Stimulated activated CD4-positive, alpha-beta T cell treated with anti-CD3 and anti-CD28 coated beads, TNF-alpha, amount 100 ng/mL, for 1 hour (primary cell): ENCODE data around the gene TMEM106B.

Source experiments
- DNase-seq, 3 donors: peaks; one replicate each; pipeline ENCODE4 v3.0.0-alpha.2; 2020; ENCODE audit warnings: low read depth in 3 of 3, low spot score in 1 of 3

Gene TMEM106B

DNA sequence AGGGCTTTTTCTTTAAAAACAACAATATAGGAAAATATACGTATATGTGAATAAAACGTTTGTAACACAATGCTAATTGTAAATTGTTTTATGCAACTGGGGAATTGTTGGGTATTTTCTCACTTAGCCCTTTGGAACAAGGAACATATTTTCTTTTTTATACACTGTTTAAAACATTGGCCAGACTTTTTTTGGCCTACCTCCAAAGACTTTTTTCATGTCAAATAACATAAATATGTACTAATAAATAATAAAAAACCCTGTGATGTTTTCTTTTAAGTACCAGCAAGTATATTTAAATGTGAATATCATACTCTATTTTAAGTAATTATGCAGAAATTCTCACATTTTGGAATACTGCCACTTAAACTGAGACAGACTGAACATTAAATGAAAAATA lies 15.7 kb downstream of the TMEM106B start:
- no peak for DNase-seq

DNA sequence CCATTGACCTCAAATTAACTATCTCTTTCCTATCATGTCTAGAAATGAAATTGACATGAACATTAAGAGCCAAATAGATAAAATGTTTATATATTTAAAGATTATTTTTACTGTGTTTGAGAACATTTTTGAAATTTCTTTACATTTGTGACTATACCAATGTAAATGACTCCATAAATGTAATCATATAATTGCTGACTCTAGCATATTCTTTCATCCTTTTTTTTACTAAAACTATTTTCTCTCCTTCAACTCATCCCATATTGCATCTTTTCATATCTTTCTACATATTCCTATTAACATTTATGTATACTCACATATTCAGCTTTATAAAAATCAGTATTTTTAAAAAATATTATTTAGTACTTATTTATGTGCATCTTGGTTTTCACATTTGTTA lies 16.9 kb downstream of the TMEM106B start:
- DNase-seq = no peak

DNA sequence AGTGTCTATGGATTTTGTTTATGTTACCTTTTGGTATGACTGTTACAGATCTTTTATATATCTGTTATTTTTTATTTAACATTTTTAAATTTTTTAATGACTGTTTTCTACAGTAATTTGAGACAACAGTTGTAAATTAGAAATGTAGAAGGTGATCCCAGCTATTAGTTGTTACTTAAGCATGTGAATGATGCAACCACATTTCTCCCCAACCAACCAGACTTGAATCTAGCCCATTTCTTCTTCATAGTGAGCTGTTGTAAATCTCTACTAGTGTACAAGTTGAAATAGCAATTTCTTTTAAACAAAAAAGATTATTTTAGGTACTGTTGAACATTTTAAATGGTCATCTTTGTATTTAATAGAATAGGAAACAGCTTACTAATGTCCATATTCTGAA lies 18.0 kb downstream of the TMEM106B start:
- no peak for DNase-seq

DNA sequence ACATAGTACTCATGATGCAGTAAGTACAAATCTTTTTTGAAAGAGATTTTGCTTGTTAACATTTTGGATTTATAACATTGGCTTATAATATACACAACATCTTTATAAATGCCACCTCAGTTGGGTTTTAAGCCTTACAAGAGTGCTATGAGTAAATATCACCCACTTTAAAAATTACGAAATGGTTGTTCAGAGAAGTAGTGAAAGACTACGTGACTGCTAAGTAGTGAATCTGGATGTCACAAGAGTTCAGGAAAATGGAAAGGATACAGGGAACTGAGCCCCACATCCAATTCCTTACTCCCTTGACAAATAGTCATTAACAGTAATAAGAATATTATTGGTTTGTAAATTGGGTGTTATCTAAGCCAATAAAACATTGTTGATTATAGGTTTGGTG lies 20.0 kb downstream of the TMEM106B start:
- no peak for DNase-seq

DNA sequence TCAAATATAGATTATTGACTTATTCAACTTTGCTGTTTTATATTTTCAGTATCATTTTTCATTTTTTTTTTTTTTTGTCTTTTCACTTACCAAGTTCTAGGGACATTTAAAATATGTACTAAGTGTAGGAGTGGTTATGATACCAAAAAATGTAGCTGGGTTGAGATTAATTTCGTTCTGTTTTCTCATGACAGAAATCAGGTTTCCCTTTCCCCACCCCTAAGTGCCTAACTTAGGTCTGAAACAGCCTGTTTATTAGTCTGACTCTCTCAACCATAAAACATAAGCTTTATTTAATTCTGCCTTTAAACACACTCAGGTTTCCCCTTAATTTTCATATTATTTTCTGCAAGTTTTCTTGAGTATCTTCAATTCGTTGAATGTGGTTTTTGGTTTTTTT lies 22.1 kb downstream of the TMEM106B start:
- no peak for DNase-seq

DNA sequence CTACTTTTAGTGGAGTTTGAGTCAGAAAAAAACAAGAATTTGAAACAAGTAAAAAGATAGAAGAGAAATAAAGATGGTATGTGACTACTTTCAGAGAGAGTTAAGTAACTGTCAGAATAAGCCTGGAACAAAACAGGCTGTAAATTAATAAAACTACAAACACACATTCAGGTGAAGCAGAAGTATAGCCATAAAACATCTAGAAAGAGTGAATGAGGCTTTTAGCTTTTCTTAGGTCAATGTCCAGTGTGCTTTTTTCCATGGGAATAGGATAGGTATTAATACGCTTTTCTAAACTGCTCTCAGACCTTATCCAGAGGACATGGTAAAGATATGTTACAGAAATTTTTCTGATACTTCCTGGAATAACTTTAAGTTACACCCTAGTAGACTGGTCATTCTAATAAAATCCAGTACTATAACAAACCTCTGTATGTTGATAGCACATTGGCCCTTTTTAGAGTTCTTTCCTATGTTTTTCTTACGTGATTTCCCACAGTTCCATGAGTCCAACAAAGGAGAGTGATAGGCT lies 23.3 kb downstream of the TMEM106B start:
- DNase-seq = no peak

DNA sequence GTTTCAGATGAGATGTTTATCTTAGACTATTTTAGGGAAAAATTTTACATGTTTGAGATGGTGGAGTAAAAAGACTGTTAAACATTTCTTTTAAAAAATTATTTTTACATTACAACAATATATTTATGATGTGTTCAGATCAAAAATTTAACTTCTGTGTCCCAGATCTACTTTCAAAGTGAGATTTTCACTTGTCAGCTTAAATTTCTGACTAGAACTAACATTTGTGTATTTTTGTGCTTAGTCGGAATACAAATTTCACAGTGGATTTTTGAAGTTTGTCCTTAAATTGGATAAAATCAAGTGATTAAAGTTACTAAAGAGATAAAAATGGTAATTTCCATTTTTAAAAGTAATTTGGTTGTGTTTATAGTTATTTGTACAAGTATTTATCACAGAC lies 24.9 kb downstream of the TMEM106B start:
- no peak for DNase-seq

DNA sequence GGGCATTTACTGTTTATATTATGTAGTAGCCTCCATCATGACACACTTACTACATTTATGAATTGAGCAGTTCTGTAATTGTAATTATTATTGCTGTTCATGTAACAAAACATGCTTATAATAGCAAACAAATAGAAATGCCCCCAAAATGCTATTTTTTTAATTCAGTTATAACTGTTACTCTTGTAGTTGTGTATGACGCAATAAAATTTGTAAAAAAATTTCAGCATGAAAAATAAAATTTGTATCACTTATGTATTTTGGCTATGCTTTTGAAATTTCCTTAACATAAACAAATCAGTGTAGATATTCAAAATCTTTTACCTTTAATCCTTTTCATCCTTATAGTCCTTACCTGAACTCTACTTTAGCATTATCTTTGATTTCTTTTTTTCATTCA lies 25.9 kb downstream of the TMEM106B start:
- no peak for DNase-seq

DNA sequence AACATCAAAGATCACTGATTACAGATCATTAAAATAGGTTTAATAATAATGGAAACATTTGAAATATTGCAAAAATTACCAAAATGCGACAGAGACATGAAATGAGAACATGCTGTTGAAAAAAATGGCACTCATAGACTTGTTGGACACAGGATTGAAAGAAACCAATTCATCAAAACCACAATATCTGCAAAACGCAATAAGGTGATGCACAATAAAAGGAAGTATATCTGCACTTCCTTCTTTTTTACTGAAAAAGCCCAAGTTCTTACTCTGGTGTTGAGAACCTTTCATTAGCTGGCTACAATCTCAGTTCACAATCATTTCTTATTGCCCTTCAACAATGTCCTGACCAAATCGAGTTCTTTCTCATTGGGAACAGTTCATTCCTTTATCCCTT lies 28.7 kb downstream of the TMEM106B start:
- DNase-seq = no peak

DNA sequence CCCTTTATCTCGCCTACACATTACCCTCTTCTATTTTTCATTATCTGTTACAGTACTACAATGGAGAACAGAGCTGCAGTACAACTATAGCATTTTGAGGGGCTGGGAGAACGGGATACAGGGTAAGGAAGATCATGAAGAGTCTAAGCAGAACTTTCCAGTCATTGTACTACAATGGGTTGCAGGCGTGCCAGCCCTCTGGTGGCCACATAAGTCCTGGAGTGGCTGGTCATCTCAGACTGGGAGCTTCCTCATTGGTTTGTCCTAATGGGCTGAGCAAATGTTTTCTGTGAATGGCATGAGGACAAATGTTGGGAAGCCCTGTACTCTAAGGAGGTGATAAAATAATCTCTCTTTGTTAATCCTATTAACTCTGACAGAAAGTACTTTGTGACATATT lies 33.0 kb downstream of the TMEM106B start:
- no peak for DNase-seq

DNA sequence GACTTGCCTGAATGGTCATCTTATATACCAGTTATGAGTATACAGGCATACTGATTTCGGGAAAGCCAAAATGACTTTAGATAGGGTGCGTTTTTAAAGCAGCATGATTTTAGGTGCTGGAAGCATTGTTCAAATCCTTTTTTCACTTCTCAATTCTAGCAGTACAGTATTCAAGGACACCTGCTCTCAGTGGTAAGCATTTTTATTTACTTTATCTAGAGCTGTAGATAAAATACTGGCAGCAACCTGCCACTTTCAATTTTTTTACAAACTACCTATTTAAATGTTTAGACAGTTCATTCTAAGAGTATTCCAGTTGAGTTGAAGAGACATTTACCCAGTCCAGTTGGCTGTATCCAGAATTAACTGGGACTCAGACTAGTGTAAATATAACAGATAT lies 33.6 kb downstream of the TMEM106B start:
- no peak for DNase-seq

DNA sequence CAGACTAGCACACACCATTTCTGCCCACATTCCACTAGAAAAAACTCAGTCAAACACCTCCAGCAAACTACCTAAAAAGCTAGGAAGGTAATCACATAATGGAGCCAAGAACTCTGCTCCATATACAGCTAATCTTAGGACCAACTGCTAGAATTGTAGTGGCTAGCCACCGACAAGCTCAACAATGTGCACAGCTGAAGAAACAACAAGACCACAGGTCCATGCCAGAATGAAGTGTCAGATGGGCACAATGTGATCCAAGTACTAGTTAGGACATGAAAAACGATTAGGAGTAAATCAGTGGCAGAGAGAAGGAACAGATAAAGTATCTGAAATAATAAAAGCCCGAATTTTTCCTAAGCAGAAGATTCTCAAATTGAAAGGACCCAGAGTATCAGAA lies 38.6 kb downstream of the TMEM106B start:
- no peak for DNase-seq

DNA sequence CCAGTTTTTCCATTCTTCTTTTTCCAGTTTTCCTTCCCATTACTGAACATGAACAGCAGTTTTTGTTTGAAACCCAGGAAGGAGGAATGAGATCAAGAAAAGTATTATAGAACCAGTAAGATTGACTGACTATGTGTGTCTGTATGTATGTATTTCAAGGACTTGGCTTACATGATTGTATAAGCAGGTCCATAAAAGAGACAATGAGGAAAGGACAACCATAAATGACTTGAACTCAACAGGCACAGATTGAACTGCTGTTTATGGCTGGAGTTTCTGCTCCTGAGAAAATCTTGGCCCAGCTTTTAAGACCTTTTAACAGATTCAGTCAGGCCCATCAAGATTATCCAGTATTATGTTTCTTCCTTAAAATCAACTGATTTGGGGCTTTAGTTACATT lies 39.1 kb downstream of the TMEM106B start:
- DNase-seq = no peak

DNA sequence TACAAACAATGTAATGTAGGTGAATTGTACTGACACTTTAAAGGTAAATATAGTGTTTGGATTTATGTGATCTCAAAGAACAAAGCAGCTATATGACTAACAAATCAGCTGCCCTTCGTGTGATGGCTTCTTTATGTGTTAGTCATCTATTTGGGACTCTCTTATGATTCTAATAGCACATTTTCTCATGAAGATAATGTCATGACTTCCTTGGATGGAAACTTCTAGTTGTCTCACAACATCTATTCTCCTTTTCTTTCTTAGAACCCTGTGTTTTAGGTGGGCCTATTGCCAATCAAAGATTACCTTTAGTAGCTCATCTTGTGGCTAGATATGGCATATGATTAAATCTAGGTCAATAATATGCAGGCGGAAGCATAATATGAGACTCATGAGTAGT lies 45.0 kb downstream of the TMEM106B start:
- no peak for DNase-seq

DNA sequence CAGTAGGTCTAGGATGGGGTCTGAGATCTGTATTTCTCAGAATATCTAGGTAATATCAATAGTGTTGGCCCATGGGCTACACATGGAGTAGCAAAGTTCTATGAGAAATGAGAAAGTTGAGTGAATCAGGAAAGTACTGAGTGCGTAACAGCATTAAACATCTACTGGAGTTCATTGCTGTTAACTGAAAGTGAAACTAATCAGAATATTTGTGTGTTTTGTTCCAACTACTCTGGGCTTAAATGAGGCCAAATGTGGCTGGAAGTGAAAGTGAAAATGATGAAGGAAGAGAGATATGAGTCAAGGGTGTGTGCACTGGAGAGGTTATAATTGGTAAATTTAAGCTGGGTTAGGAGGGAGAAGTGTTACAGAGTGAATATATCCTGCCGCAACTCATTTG lies 46.5 kb downstream of the TMEM106B start:
- DNase-seq = no peak

DNA sequence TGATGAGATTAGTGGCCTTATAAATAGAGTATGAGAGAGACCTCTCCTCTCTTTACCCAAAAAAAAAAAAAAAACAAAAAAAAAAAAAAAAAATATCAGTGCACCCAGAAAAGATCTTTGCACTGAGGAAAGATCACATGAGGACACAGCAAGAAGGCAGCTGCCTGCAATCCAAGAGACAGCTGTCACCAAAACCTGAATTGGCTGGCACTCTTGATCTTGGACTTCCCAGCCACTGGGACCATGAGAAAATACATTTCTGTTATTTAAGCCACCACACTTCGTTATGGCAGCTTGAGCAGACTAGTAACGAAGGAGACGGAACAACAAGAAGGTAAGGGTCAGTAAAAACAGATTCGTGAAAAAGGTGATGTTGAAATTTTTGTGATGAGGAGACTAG lies 47.0 kb downstream of the TMEM106B start:
- DNase-seq = no peak

DNA sequence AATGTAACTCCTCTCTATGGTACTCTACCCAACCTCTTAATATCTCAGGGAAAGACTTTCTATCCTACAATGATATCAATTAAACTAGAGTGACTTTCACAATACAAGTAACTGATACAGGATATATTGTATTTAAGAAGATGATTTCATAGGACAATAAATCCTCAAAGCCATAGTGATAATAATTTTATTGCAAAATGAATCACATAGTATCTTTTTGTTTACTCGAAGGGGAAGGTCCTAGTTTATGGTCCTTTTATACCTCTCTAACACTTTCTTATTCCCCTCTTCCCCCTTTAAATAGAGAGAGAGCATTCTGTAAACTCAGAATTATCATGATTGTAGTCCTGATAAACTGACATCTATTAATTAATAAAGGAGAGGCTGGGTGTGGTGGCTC lies 56.4 kb downstream of the TMEM106B start:
- DNase-seq = no peak

DNA sequence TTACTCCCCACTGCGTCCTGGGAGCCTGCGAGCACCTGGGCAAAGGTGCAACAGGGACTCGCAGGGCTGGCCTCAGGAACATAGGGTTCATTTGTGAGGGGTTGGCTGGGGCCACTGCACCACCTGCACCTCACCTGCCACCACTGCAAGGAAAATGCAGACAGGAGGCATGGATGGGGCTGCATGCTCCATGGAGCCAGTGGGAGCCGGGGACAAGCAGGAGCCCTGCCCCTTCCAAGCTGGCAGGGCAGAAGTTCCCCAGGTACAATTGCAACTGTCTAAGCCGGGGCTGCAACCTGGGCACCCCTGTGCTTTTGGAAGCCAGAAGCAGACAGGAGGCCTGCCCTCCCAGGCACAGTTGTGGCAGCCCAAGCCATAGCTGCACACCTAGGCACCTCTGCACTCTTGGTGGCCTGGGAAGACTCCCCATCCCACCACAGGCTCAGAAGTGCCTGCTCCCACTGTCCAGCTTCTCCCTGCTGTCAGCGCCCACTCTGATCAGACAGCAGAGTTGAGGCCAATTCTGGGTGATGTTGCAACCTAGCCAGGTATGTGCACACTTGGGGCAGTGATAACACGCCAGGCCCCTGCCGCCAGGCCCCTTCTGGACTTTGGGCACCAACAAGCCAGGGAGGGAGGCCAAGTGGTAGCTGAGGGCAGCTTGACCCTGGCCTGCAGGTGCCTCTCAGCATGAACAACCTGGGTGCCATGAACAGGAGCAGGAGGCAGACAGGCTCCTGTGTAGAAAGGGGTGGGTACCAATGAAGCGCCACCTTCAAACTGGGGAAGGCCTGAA lies 58.2 kb downstream of the TMEM106B start:
- DNase-seq = no peak

DNA sequence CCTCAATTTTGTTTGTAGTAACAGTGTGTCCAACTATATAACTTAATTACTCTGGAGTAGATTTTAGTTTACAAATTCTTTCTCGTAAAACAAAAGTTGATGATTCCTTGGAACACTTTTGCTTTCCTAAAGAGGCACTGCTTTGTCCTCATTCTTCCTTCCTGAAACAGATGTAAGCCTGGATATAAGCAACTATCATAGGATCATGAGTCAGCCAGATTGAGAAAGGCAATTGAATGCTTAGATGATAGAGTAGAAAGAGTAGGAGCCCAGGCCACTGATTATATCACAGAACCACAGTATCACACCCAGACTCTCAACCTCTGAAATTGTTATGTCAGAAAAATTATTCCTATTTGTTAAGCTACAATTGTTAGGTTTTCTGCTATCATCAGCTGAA lies 69.9 kb downstream of the TMEM106B start:
- no peak for DNase-seq

DNA sequence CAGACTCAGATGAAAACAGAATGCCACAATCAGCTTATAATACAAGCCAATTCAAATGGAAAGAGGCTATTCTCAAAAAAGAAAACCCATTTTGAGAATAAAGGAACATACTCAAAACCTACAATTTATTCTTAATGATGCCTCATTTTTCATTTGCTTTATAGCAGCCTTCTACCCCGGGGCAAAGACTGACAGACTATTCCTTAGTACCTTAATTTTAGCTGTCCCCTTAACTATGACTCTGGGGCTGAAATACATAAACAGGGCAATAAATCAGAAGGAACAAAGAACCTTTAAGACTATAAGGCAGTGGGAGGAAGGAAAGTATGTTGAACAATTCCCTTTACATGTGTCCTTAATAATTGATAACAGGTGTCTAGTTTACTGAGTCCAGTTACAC lies 76.8 kb downstream of the TMEM106B start:
- no peak for DNase-seq

DNA sequence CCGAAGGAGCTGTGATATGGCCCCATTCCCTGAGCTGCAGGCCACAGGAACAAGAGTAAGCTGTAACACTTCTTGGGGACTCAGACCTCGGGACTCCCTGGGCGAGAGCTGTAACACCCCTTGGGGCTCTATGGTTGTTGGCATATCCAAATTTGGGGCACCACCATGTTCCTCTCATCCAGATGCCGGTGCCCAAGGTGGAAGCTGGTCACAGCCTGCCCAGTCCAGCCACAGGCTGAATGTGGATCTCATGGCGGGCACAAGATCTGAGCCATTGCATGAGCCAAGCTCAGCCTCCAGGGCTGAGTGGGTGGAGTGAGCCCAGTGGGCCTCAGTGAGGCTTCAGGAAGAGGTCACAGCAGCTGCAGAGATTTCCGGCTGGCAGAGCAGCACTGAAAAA lies 78.9 kb downstream of the TMEM106B start:
- DNase-seq = no peak

DNA sequence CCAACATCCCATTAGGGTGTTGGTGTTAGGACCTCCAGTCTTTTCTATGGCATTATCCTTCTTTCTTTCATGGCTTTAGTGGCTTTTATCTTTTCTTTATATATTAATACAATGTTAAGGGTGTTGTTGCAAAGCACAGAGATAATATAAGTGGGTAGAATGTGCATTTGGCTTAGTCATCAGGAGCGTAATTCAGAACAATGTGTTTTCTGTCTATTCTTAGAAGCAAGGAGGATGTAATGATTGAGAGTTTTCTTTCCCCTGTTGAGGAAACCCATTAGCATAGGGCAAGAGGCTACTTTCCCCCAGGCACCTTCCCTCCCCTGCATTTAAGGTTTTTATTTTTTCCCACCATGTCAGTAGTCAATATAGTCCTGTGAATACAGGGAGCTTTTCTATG lies 79.7 kb downstream of the TMEM106B start:
- no peak for DNase-seq

DNA sequence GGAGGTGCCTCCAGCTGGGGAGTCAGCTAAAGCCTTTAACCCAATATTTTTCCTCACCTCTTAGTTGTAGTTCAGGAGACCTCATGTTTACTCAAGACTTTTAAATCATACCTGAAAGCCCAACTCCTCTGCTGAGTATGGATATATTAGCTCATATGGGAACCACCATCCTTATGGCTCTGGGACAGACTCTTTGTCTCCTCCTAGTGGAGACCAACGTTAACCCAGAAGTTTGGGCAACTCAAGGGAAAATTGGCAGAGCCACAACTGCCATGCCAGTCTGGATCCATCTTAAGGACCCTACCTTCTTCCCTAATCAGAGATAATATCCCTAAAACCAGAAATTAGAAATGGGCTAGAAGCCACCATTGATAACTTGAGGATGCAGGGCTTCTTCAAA lies 80.8 kb downstream of the TMEM106B start:
- no peak for DNase-seq
